HCT116 (cell line): ENCODE measurements around the gene LY86. TPM values are rescaled to one million over a fixed set of nuclear protein-coding genes. Genes with fewer than 3 reads are reported as not detected.

Source experiments
- ATAC-seq: fragments of 200-7000 bp; cut with Tn5 transposase; 2 replicates; pipeline ENCODE4 v1.9.1; 2020; ENCODE audit warnings: mild to moderate bottlenecking, moderate library complexity
- BruUV-seq: library from RNA; stranded (reverse); fragments of 400-500 nt; replicated peaks from 2 replicates; lab custom pipeline; 2021; lab: Mats Ljungman, UMichigan
- CTCF ChIA-PET: fragments of 300-600 bp; sonication (Branson Sonifier 250); formaldehyde crosslinking; loops from one replicate; lab custom pipeline; 2021; ENCODE audit warnings: antibody characterized with exemption; lab: Charles Lee
- POLR2A ChIA-PET: fragments of 300-600, 350-600 bp; sonication (Branson Sonifier 250); formaldehyde crosslinking; loops from one replicate; lab custom pipeline; 2021; ENCODE audit warnings: antibody characterized with exemption; lab: Charles Lee
- RAD21 ChIA-PET, 2 experiments: fragments of 300-600 bp; sonication (Branson Sonifier 250); formaldehyde crosslinking; loops; one replicate each; lab custom pipeline; 2023; ENCODE audit warnings: low total read pairs in 2 of 2; ENCODE audit not compliant: uncharacterized antibody in 2 of 2, unreplicated experiment in 2 of 2, low non-redundant PET in 1 of 2; lab: Charles Lee
- DNase-seq: peaks from one replicate; pipeline ENCODE4 v3.0.0-alpha.2; 2010; ENCODE audit warnings: low read depth, low spot score
- H2AFZ ChIP-seq: fragments of 200-600 bp; shearing (Covaris generic), sonication (generic); 2 replicates; pipeline ENCODE4 v1.6.1; 2017; ENCODE audit warnings: low read depth, mixed run types, mixed read lengths, antibody characterized with exemption, low read length; ENCODE audit not compliant: poor library complexity, severe bottlenecking
- H3K27ac ChIP-seq: 2 replicates; pipeline ENCODE4 v1.5.1; 2012; ENCODE audit warnings: low read depth, low read length
- H3K27me3 ChIP-seq: fragments of 200-600 bp; sonication (generic); 2 replicates; pipeline ENCODE4 v1.6.1; 2016; ENCODE audit warnings: mixed run types, low read length, mixed read lengths; ENCODE audit not compliant: insufficient read depth
- H3K36me3 ChIP-seq, 2 experiments: fragments of 200-500 bp in 1 of 2; fragments of 200-600 bp in 1 of 2; sonication (Bioruptor generic) in 1 of 2; sonication (generic) in 1 of 2; 2 replicates each; pipeline versions ENCODE4 v1.5.1 to v1.6.1; 2014 to 2016; ENCODE audit warnings: low read length in 2 of 2, inconsistent platforms in 1 of 2, mixed read lengths in 1 of 2, mixed run types in 1 of 2; ENCODE audit not compliant: insufficient read depth in 2 of 2, control insufficient read depth in 1 of 2
- H3K4me1 ChIP-seq, 2 experiments: fragments of 200-600 bp in 1 of 2; sonication (generic) in 1 of 2; 2 replicates each; pipeline versions ENCODE4 v1.5.1 to v1.6.1; 2012 to 2017; ENCODE audit warnings: low read length in 2 of 2, inconsistent platforms in 1 of 2, mild to moderate bottlenecking in 1 of 2, mixed read lengths in 1 of 2, mixed run types in 1 of 2, moderate library complexity in 1 of 2; ENCODE audit not compliant: insufficient read depth in 2 of 2, control insufficient read depth in 1 of 2
- H3K4me2 ChIP-seq: fragments of 200-600 bp; sonication (generic); 2 replicates; pipeline ENCODE4 v1.6.1; 2017; ENCODE audit warnings: mixed run types, low read length, mixed read lengths
- H3K4me3 ChIP-seq, 2 experiments: fragments of 200-600 bp in 1 of 2; sonication (generic) in 1 of 2; replicated peaks in 1 of 2; 2 replicates each; pipeline ENCODE4 v1.5.1; 2011 to 2016; ENCODE audit warnings: low read length in 2 of 2, control low read depth in 1 of 2, low read depth in 1 of 2, mild to moderate bottlenecking in 1 of 2, mixed read lengths in 1 of 2, mixed run types in 1 of 2
- H3K79me2 ChIP-seq: fragments of 200-600 bp; sonication (generic); 2 replicates; pipeline ENCODE4 v1.6.1; 2017; ENCODE audit warnings: mild to moderate bottlenecking, mixed run types, low read length, moderate library complexity, mixed read lengths; ENCODE audit not compliant: insufficient read depth
- H3K9ac ChIP-seq: fragments of 200-600 bp; sonication (generic); 2 replicates; pipeline ENCODE4 v1.6.1; 2016; ENCODE audit warnings: low read length, mixed read lengths
- H3K9me2 ChIP-seq: fragments of 200-600 bp; sonication (generic), shearing (Covaris generic); 2 replicates; pipeline ENCODE4 v1.6.1; 2017; ENCODE audit warnings: mixed run types, mild to moderate bottlenecking, moderate library complexity; ENCODE audit not compliant: insufficient read depth
- H3K9me3 ChIP-seq, 2 experiments: fragments of 200-500 bp in 1 of 2; fragments of 200-600 bp in 1 of 2; sonication (Bioruptor generic) in 1 of 2; sonication (generic) in 1 of 2; 2 replicates each; pipeline ENCODE4 v1.6.1; 2014 to 2017; ENCODE audit warnings: low read length in 2 of 2, mixed read lengths in 2 of 2, inconsistent platforms in 1 of 2, low read depth in 1 of 2, mild to moderate bottlenecking in 1 of 2, mixed run types in 1 of 2, moderate library complexity in 1 of 2; ENCODE audit not compliant: control insufficient read depth in 1 of 2, insufficient read depth in 1 of 2
- H4K20me1 ChIP-seq: fragments of 200-600 bp; sonication (generic), shearing (Covaris generic); 2 replicates; pipeline ENCODE4 v1.6.1; 2017; ENCODE audit warnings: mixed run types, mild to moderate bottlenecking, moderate library complexity; ENCODE audit not compliant: insufficient read depth
- CEBPB ChIP-seq: IDR thresholded peaks from 2 replicates; pipeline ENCODE4 v1.6.1; 2012; ENCODE audit warnings: low read depth
- EGR1 ChIP-seq: IDR thresholded peaks from 2 replicates; pipeline ENCODE4 v1.6.1; 2012; ENCODE audit warnings: low read depth
- ELF1 ChIP-seq: IDR thresholded peaks from 2 replicates; pipeline ENCODE4 v1.6.1; 2012; ENCODE audit warnings: low read depth, borderline replicate concordance
- EZH2phosphoT487 ChIP-seq: fragments of 200-600 bp; IDR thresholded peaks from 2 replicates; pipeline ENCODE4 v1.6.1; 2018; ENCODE audit warnings: antibody characterized with exemption, borderline replicate concordance
- FOSL1 ChIP-seq: IDR thresholded peaks from 2 replicates; pipeline ENCODE4 v1.6.1; 2012; ENCODE audit warnings: low read depth
- POLR2A ChIP-seq: IDR thresholded peaks from 2 replicates; pipeline ENCODE4 v1.7.0; 2011; ENCODE audit warnings: borderline replicate concordance; ENCODE audit not compliant: insufficient read depth, insufficient read length; ENCODE audit errors: extremely low read depth
- RAD21 ChIP-seq: IDR thresholded peaks from 2 replicates; pipeline ENCODE4 v1.6.1; 2012; ENCODE audit warnings: low read depth, mild to moderate bottlenecking
- SIN3A ChIP-seq: IDR thresholded peaks from 2 replicates; pipeline ENCODE4 v1.6.1; 2012; ENCODE audit warnings: low read depth
- SRF ChIP-seq: IDR thresholded peaks from 2 replicates; pipeline ENCODE4 v1.6.1; 2012; ENCODE audit warnings: low read depth
- TCF7L2 ChIP-seq: IDR thresholded peaks from 2 replicates; pipeline ENCODE4 v1.7.0; 2011; ENCODE audit warnings: borderline replicate concordance, inconsistent platforms; ENCODE audit not compliant: insufficient read depth, insufficient read length; ENCODE audit errors: extremely low read depth
- ZNF274 ChIP-seq: fragments of 200-500 bp; sonication (Bioruptor generic); IDR thresholded peaks from 2 replicates; pipeline ENCODE4 v1.6.1; 2014; ENCODE audit warnings: mild to moderate bottlenecking, low read depth, low read length, inconsistent platforms
- intact Hi-C: fragments of 100-400 bp; cut with micrococcal nuclease; formaldehyde crosslinking; loops from 2 replicates; pipeline ENCODE4 v1.10.0; 2022
- total RNA-seq: library from RNA; stranded (reverse); gene quantifications from one replicate; pipeline ENCODE4 v1.2.1, GENCODE V29; 2021; ENCODE audit not compliant: unreplicated experiment
- TF ChIP-seq, protein P1 (sequence below): IDR thresholded peaks from 2 replicates; pipeline ENCODE4 v1.6.1; 2012; ENCODE audit warnings: low read depth
- TF ChIP-seq, protein P2 (sequence below): IDR thresholded peaks from 2 replicates; pipeline ENCODE4 v1.6.1; 2012
- TF ChIP-seq, protein P3 (sequence below): IDR thresholded peaks from 2 replicates; pipeline ENCODE4 v1.6.1; 2011; ENCODE audit warnings: mild to moderate bottlenecking, low read length, moderate library complexity; ENCODE audit not compliant: insufficient replicate concordance; ENCODE audit errors: extremely low read depth

Gene LY86
- total RNA-seq, 1 experiment from 2014 or later: not detected

DNA sequence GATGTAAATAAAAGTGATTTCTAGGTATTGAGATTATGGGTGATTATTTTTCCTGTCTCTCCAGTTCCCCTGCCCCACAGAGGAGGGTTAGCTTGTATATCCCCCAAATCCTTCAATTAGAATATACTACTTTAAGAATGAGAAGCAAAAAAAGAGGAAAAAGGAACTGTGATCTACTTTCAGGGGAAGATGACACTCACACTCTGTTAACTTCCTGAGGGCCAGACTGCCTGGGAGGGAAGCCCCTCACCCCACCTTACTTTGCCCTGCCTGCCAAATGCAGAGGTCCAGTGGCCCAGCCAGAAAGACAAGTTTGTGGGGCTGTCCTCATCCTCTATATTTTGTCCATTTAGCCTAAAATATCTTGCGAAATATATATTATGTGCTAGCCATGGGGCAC, 9.2 kb upstream of the LY86 start:
- Histone ChIP-seq H3K4me3 (no peak overlapping the region), H3K9ac (no peak overlapping the region), H3K4me1 (no peaks in the 10 kb centered on the region), H3K9me3 (no peaks in the 10 kb centered on the region)
- TF ChIP-seq TCF7L2 (no peak), FOSL1 (no peak), ELF1 (no peak), RAD21 (no peak), EZH2phosphoT487 (no peak), ZNF274 (no peak), EGR1 (no peak), CEBPB (no peak), POLR2A (no peak), SRF (no peak), SIN3A (no peak)
- TF ChIP-seq, protein P1, sequence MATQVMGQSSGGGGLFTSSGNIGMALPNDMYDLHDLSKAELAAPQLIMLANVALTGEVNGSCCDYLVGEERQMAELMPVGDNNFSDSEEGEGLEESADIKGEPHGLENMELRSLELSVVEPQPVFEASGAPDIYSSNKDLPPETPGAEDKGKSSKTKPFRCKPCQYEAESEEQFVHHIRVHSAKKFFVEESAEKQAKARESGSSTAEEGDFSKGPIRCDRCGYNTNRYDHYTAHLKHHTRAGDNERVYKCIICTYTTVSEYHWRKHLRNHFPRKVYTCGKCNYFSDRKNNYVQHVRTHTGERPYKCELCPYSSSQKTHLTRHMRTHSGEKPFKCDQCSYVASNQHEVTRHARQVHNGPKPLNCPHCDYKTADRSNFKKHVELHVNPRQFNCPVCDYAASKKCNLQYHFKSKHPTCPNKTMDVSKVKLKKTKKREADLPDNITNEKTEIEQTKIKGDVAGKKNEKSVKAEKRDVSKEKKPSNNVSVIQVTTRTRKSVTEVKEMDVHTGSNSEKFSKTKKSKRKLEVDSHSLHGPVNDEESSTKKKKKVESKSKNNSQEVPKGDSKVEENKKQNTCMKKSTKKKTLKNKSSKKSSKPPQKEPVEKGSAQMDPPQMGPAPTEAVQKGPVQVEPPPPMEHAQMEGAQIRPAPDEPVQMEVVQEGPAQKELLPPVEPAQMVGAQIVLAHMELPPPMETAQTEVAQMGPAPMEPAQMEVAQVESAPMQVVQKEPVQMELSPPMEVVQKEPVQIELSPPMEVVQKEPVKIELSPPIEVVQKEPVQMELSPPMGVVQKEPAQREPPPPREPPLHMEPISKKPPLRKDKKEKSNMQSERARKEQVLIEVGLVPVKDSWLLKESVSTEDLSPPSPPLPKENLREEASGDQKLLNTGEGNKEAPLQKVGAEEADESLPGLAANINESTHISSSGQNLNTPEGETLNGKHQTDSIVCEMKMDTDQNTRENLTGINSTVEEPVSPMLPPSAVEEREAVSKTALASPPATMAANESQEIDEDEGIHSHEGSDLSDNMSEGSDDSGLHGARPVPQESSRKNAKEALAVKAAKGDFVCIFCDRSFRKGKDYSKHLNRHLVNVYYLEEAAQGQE: no peak
- TF ChIP-seq, protein P2, sequence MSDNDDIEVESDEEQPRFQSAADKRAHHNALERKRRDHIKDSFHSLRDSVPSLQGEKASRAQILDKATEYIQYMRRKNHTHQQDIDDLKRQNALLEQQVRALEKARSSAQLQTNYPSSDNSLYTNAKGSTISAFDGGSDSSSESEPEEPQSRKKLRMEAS: no peak
- TF ChIP-seq, protein P3, sequence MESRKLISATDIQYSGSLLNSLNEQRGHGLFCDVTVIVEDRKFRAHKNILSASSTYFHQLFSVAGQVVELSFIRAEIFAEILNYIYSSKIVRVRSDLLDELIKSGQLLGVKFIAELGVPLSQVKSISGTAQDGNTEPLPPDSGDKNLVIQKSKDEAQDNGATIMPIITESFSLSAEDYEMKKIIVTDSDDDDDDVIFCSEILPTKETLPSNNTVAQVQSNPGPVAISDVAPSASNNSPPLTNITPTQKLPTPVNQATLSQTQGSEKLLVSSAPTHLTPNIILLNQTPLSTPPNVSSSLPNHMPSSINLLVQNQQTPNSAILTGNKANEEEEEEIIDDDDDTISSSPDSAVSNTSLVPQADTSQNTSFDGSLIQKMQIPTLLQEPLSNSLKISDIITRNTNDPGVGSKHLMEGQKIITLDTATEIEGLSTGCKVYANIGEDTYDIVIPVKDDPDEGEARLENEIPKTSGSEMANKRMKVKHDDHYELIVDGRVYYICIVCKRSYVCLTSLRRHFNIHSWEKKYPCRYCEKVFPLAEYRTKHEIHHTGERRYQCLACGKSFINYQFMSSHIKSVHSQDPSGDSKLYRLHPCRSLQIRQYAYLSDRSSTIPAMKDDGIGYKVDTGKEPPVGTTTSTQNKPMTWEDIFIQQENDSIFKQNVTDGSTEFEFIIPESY: no peak
- TF ChIP-seq, all 23 proteins: peak for 0
- Histone ChIP-seq H3K27ac (no peak overlapping the region), H3K27me3 (peaks cover 8% of the 10 kb centered on the region), H3K36me3 (no peaks in the 10 kb centered on the region), H3K79me2 (no peaks in the 10 kb centered on the region), H2AFZ (no peak overlapping the region), H4K20me1 (no peaks in the 10 kb centered on the region), H3K4me2 (no peak overlapping the region), H3K9me2 (no peaks in the 10 kb centered on the region)
- DNase-seq: no peak
- no TSS peak for BruUV-seq
- RAD21 ChIA-PET: no interaction called here
- intact Hi-C loops: no loop called here
- CTCF ChIA-PET: no interaction called here
- POLR2A ChIA-PET: no interaction called here
- no peak for ATAC-seq
